ENCODE data around the gene NME7. TPM values are rescaled to one million over a fixed set of nuclear protein-coding genes. Genes with fewer than 3 reads are reported as not detected.

NME7 gene
- total RNA-seq, 4 donors from 2014 or later, result 14.1 to 42.6 (median 25.0) TPM

DNA sequence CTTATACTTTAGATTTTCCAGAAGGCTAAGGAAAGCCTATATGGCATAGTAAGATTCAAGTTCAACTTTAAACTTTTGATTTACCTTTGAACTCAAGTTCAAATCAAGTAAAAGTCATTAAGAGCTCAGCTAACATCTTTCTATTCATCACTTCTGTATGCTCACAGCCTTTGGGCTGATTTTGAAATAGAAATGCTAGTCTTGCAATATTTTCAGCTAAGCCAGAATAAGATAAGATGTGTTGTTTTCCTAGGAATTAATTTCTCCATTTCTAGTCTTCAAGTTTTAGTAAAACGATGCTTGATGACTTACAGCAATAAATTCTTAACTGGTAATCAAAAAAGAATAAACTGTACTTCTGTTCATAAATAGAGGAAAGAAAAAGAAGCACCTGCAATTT, 225.5 kb downstream of the NME7 start:
- intact Hi-C loops (cut with DNase I; ENCODE audit: low total_unique reads), result no loop called here
- no peak for DNase-seq
- no peak overlapping the region for H3K4me3 ChIP-seq
- H3K9me3 ChIP-seq, result no peaks in the 10 kb centered on the region
- H3K36me3 ChIP-seq, result no peaks in the 10 kb centered on the region
- TF ChIP-seq, protein P1, sequence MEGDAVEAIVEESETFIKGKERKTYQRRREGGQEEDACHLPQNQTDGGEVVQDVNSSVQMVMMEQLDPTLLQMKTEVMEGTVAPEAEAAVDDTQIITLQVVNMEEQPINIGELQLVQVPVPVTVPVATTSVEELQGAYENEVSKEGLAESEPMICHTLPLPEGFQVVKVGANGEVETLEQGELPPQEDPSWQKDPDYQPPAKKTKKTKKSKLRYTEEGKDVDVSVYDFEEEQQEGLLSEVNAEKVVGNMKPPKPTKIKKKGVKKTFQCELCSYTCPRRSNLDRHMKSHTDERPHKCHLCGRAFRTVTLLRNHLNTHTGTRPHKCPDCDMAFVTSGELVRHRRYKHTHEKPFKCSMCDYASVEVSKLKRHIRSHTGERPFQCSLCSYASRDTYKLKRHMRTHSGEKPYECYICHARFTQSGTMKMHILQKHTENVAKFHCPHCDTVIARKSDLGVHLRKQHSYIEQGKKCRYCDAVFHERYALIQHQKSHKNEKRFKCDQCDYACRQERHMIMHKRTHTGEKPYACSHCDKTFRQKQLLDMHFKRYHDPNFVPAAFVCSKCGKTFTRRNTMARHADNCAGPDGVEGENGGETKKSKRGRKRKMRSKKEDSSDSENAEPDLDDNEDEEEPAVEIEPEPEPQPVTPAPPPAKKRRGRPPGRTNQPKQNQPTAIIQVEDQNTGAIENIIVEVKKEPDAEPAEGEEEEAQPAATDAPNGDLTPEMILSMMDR (IDR thresholded peaks at IDR 0.05), result no peak
- no peak for TF ChIP-seq POLR2A (IDR thresholded peaks at IDR 0.05)
- peak overlapping the region in 1 of 2 donors; percentile 24 for H3K27ac ChIP-seq
- no peaks in the 10 kb centered on the region for H3K27me3 ChIP-seq
- H3K4me1 ChIP-seq, result no peaks in the 10 kb centered on the region

DNA sequence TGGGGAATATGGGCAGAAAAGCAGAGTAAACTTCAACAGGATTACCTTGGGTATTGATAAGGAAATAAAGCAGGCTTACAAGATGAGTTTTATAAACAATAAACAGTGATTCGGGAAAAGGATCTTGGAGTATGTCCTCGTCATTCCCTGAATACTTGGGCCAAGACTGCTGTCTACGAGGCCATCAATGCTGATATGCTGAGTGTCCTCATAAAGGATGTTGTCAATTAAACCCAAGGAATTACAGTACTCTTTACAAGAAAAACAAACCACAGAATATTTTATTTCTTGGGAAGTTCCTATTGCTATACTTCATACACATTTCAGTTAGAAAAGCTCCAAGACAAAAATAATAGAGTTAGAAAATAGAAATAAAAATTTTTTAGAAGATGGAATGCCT, 226.2 kb downstream of the NME7 start:
- Histone ChIP-seq H3K4me1 (no peaks in the 10 kb centered on the region), H3K36me3 (no peaks in the 10 kb centered on the region), H3K27ac (peak overlapping the region in 1 of 2 donors; percentile 32), H3K9me3 (no peaks in the 10 kb centered on the region), H3K27me3 (no peaks in the 10 kb centered on the region), H3K4me3 (no peak overlapping the region)
- DNase-seq, result no peak
- intact Hi-C loops (cut with DNase I; ENCODE audit: low total_unique reads), result no loop called here
- TF ChIP-seq, protein P1 (IDR thresholded peaks at IDR 0.05), result no peak
- TF ChIP-seq POLR2A (IDR thresholded peaks at IDR 0.05), result no peak

DNA sequence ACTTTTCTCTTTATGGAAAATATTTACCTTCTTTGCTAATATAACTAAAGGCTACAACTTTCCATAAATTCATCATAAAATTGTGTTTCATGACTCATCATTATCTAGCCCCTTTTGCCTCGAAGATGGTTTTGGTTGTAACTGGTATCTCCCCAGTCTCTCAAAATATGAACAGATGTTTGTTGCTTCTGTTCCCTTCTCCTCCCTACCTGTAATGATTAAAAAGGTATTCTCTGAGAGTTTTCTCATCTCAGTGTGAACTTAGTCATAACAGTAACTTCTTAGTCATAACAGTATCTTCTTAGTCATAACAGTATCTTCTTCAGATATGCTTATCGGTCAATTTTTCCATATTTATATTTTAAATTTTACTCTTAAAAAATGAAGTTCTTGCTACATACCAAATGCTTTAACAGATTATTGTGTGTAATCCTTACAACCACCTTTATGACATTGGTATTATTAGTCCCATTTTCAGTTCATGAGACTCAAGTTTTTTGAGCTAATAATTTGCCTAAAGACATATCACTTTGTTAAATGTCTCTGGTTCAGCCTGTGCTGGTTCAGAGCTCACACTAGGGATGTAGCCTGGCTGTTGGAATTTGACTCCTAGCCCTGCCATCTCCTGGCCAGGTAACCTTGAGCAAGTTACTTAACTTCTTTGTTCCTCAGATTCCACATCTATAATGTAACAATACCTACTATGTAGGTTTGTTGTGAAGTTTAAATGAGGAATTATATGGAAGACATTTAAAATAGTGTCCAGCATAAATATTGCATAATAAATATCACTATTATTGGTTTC, 228.5 kb downstream of the NME7 start:
- no peaks in the 10 kb centered on the region for H3K36me3 ChIP-seq
- DNase-seq, result no peak
- no peaks in the 10 kb centered on the region for H3K9me3 ChIP-seq
- no peak overlapping the region for H3K27ac ChIP-seq
- intact Hi-C loops (cut with DNase I; ENCODE audit: low total_unique reads), result no loop called here
- no peaks in the 10 kb centered on the region for H3K27me3 ChIP-seq
- TF ChIP-seq, protein P1 (IDR thresholded peaks at IDR 0.05), result no peak
- TF ChIP-seq POLR2A (IDR thresholded peaks at IDR 0.05), result no peak
- no peak overlapping the region for H3K4me3 ChIP-seq
- H3K4me1 ChIP-seq, result no peaks in the 10 kb centered on the region

DNA sequence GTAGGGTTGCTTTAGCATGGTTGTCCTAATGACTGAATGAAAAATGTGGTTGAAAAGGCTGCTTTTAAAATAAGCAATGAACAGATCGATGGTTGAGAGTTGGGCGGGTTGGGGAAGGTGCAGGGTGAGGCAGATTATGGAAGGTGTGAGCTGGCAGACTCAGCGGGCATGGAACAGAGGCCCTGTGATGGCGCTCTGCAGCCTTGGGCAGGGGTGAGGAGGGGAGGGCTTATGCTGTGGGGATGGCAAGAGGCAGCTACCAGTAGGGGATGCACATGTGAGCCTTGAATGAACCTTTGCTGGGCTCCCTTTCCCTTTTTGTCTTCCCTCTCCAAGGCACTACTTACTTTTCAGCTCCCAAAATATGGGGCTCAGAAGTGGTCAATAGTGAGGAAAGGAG, 230.2 kb downstream of the NME7 start:
- H3K27ac ChIP-seq, result no peak overlapping the region
- no peak for DNase-seq
- intact Hi-C loops (cut with DNase I; ENCODE audit: low total_unique reads), result no loop called here
- no peaks in the 10 kb centered on the region for H3K27me3 ChIP-seq
- H3K4me1 ChIP-seq, result no peaks in the 10 kb centered on the region
- TF ChIP-seq POLR2A (IDR thresholded peaks at IDR 0.05), result no peak
- TF ChIP-seq, protein P1 (IDR thresholded peaks at IDR 0.05), result no peak
- no peaks in the 10 kb centered on the region for H3K9me3 ChIP-seq
- no peaks in the 10 kb centered on the region for H3K36me3 ChIP-seq
- H3K4me3 ChIP-seq, result no peak overlapping the region

DNA sequence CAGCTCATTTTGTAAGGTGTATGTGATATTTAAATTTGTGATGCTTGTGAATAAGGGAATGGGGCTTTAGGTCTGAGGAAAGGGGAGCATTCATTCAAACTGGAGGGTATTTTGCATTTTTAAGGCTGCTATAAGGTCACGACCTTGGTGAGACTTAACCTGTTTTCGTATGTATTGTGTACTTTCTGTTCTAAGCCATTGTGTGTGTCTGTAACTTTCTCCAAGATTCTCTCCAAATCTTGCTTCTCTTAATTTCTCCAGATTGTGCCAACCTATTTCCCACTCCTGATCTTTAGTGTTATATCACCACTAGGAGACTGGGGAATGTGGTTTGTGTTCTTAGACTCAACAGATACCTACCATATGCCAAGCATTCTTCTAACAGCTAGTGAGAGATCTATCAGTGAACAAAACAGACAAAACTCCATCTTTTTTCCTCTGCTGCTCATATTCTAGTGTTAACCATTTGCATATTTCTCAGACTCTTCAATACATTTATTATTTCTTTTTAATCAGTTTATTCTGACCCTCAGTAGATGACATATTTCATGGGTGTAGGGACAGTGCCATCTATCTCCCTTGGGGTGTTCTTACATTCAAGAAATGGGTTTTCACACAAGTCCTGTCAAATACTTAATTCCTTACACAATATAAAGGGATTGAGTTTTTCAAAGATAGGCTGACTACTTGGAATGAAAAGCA, 233.6 kb downstream of the NME7 start:
- no peak for DNase-seq
- Histone ChIP-seq H3K4me3 (no peak overlapping the region), H3K9me3 (no peaks in the 10 kb centered on the region), H3K27ac (peak overlapping the region in 1 of 2 donors; percentile 5), H3K36me3 (no peaks in the 10 kb centered on the region), H3K27me3 (no peaks in the 10 kb centered on the region), H3K4me1 (no peaks in the 10 kb centered on the region)
- intact Hi-C loops (cut with DNase I; ENCODE audit: low total_unique reads), result no loop called here
- no peak for TF ChIP-seq POLR2A (IDR thresholded peaks at IDR 0.05)
- TF ChIP-seq, protein P1 (IDR thresholded peaks at IDR 0.05), result no peak
